GM18511 (cell line): ENCODE results near the gene LILRB4.
"Not testable (repeated sequence)": the region's sequence is repeated elsewhere in the genome, so short reads cannot be mapped to it uniquely, and the experiment has no call there.

Experiments used
- ATAC-seq: cut with Tn5 transposase; IDR thresholded peaks from one replicate; pipeline ENCODE4 v1.9.1; 2021; ENCODE audit warnings: mild to moderate bottlenecking, moderate library complexity; ENCODE audit not compliant: unreplicated experiment

The LILRB4 gene

GRCh38 chr19:54648129-54648528 is 14.7 kb upstream of the LILRB4 start:
- ATAC-seq, result no peak

- no peak for ATAC-seq
These were observed 12.6 kb upstream of the LILRB4 start for GRCh38 chr19:54650108-54650655.

- no peak for ATAC-seq
These were observed 9.5 kb upstream of the LILRB4 start for GRCh38 chr19:54653181-54653809.

- ATAC-seq, result no peak
These were observed 8.1 kb upstream of the LILRB4 start for GRCh38 chr19:54654447-54655321.

GRCh38 chr19:54659300-54659699 is 3.5 kb upstream of the LILRB4 start:
- ATAC-seq, result no peak

GRCh38 chr19:54660306-54660705 is 2.5 kb upstream of the LILRB4 start:
- no peak for ATAC-seq

GRCh38 chr19:54660964-54661363 is 1.8 kb upstream of the LILRB4 start:
- no peak for ATAC-seq

GRCh38 chr19:54661846-54662481 is 821 bp upstream of the LILRB4 start:
- ATAC-seq, result no peak

GRCh38 chr19:54665530-54665929 is 2.7 kb downstream of the LILRB4 start:
- no peak for ATAC-seq

- ATAC-seq, result no peak
These were observed 4.4 kb downstream of the LILRB4 start for GRCh38 chr19:54667217-54667616.

- no peak for ATAC-seq
These were observed 5.6 kb downstream of the LILRB4 start for GRCh38 chr19:54668353-54668752.

- ATAC-seq, result no peak
These were observed 8.0 kb downstream of the LILRB4 start for GRCh38 chr19:54670576-54671357.

- ATAC-seq, result no peak
These were observed 10.4 kb downstream of the LILRB4 start for GRCh38 chr19:54673222-54673621.

GRCh38 chr19:54674021-54674617 is 11.3 kb downstream of the LILRB4 start:
- ATAC-seq, result no peak

- not testable (repeated sequence) for ATAC-seq
These were observed 13.5 kb downstream of the LILRB4 start for GRCh38 chr19:54676210-54676834.

- no peak for ATAC-seq
These were observed 14.4 kb downstream of the LILRB4 start for GRCh38 chr19:54677217-54677616.

- not testable (repeated sequence) for ATAC-seq
These were observed 18.8 kb downstream of the LILRB4 start for GRCh38 chr19:54681596-54681995.

GRCh38 chr19:54682306-54682856 is 19.6 kb downstream of the LILRB4 start:
- no peak for ATAC-seq

- no peak for ATAC-seq
These were observed 21.7 kb downstream of the LILRB4 start for GRCh38 chr19:54684527-54684926.
